ENCODE results near the gene AGFG2.
A peak's percentile ranks its signal among the peaks of the same experiment; 100 is the strongest.

Gene AGFG2

GRCh38 chr7:100585511-100586265 is 46.7 kb downstream of the AGFG2 start, which contains the start of gene LRCH4:
TSS of gene LRCH4 (minus strand) at chr7:100586129. CDS start at chr7:100586100, 29 bp downstream.
- DNase-seq (ENCODE audit: low read depth in 2 of 2), result no peak

GRCh38 chr7:100586266-100587025 is 47.4 kb downstream of the AGFG2 start, which contains the start of gene FBXO24:
TSS of gene FBXO24 (plus strand) at chr7:100586328. CDS start at chr7:100586626, 298 bp downstream.
- DNase-seq (ENCODE audit: low read depth in 2 of 2), result peak; percentile 98 to 99

GRCh38 chr7:100588438-100588837 is 49.4 kb downstream of the AGFG2 start:
- no peak for DNase-seq (ENCODE audit: low read depth in 2 of 2)

- no peak for DNase-seq (ENCODE audit: low read depth in 2 of 2)
Measured at GRCh38 chr7:100589341-100589947, 50.4 kb downstream of the AGFG2 start.

- DNase-seq (ENCODE audit: low read depth in 2 of 2), result no peak
Measured at GRCh38 chr7:100590077-100590737, 51.2 kb downstream of the AGFG2 start.

- no peak for DNase-seq (ENCODE audit: low read depth in 2 of 2)
Measured at GRCh38 chr7:100591596-100591995, 52.6 kb downstream of the AGFG2 start.

GRCh38 chr7:100595188-100595587 is 56.2 kb downstream of the AGFG2 start:
- no peak for DNase-seq (ENCODE audit: low read depth in 2 of 2)

GRCh38 chr7:100598425-100598824 is 59.4 kb downstream of the AGFG2 start:
- DNase-seq (ENCODE audit: low read depth in 2 of 2), result no peak

GRCh38 chr7:100599911-100600729 is 61.1 kb downstream of the AGFG2 start:
- no peak for DNase-seq (ENCODE audit: low read depth in 2 of 2)

GRCh38 chr7:100600730-100601038 is 61.7 kb downstream of the AGFG2 start:
- no peak for DNase-seq (ENCODE audit: low read depth in 2 of 2)

- no peak for DNase-seq (ENCODE audit: low read depth in 2 of 2)
Measured at GRCh38 chr7:100602889-100603725, 64.1 kb downstream of the AGFG2 start.

GRCh38 chr7:100603726-100604027 is 64.7 kb downstream of the AGFG2 start:
- DNase-seq (ENCODE audit: low read depth in 2 of 2), result no peak

- peak; percentile 48 to 67 for DNase-seq (ENCODE audit: low read depth in 2 of 2)
Measured at GRCh38 chr7:100604028-100604975, 65.3 kb downstream of the AGFG2 start.

- no peak for DNase-seq (ENCODE audit: low read depth in 2 of 2)
Measured at GRCh38 chr7:100604976-100605911, 66.2 kb downstream of the AGFG2 start.

- no peak for DNase-seq (ENCODE audit: low read depth in 2 of 2)
Measured at GRCh38 chr7:100606313-100606712, 67.3 kb downstream of the AGFG2 start.

GRCh38 chr7:100607111-100607510 is 68.1 kb downstream of the AGFG2 start:
- no peak for DNase-seq (ENCODE audit: low read depth in 2 of 2)

- DNase-seq (ENCODE audit: low read depth in 2 of 2), result no peak
Measured at GRCh38 chr7:100609958-100610357, 71.0 kb downstream of the AGFG2 start.

Data from stimulated activated CD8-positive, alpha-beta memory T cell treated with anti-CD3 and anti-CD28 coated beads, Interleukin-15, amount 100 ng/mL, for 4 hours (primary cell).